Thyroid gland (tissue), 4 donors: ENCODE data around the gene LIPM. TPM values are rescaled to one million over a fixed set of nuclear protein-coding genes. Genes with fewer than 3 reads are reported as not detected.

ENCODE experiments used
- DNase-seq, 2 donors: peaks; one replicate each; pipeline ENCODE4 v3.0.0-alpha.2; 2019
- H3K27ac ChIP-seq, 3 donors: fragments of 200-600 bp; sonication (generic); 1 replicate in 2 of 3; 2 replicates in 1 of 3; pipeline ENCODE4 v1.5.1; 2016 to 2019; ENCODE audit warnings: mild to moderate bottlenecking in 1 of 3, moderate library complexity in 1 of 3
- H3K27me3 ChIP-seq: fragments of 200-600 bp; sonication (generic); one replicate; pipeline ENCODE4 v1.5.1; 2019
- H3K36me3 ChIP-seq, 2 donors: fragments of 200-600 bp; sonication (generic); one replicate each; pipeline ENCODE4 v1.5.1; 2016 to 2019
- H3K4me1 ChIP-seq, 2 donors: fragments of 200-600 bp; sonication (generic); one replicate each; pipeline ENCODE4 v1.5.1; 2017 to 2019
- H3K4me3 ChIP-seq, 3 donors: fragments of 200-600 bp; sonication (generic); replicated peaks in 1 of 3; 1 replicate in 2 of 3; 2 replicates in 1 of 3; pipeline ENCODE4 v1.5.1; 2016; ENCODE audit warnings: mild to moderate bottlenecking in 1 of 3
- H3K9me3 ChIP-seq: fragments of 200-600 bp; sonication (generic); one replicate; pipeline ENCODE4 v1.5.1; 2017
- POLR2A ChIP-seq, 2 donors: fragments of 450-650 bp; IDR thresholded peaks; one replicate each; pipeline ENCODE4 v1.6.1; 2017; ENCODE audit warnings: antibody characterized with exemption in 2 of 2, mild to moderate bottlenecking in 2 of 2, moderate library complexity in 1 of 2
- WGBS, 2 donors: methylation state at CpG; one replicate each; pipeline ENCODE4 v1.1.5; 2017; 5-methylcytosine and 5-hydroxymethylcytosine counted together
- intact Hi-C: fragments of 100-400 bp; cut with DNase I; formaldehyde crosslinking; loops from one replicate; pipeline ENCODE4 v1.15.1; 2023
- total RNA-seq, 4 donors: library from RNA; depleted of rRNA; stranded (reverse); fragments of >200 nt; gene quantifications; one replicate each; pipeline ENCODE4 v1.2.3, GENCODE V29; 2016
- TF ChIP-seq, protein P1 (sequence below), 6 experiments: fragments of 200-600 bp in 3 of 6; fragments of 450-650 bp in 3 of 6; sonication (generic) in 3 of 6; IDR thresholded peaks; one replicate each; pipeline ENCODE4 v1.5.1; 2016 to 2019; ENCODE audit warnings: antibody characterized with exemption in 6 of 6, mild to moderate bottlenecking in 2 of 6, inconsistent platforms in 1 of 6, moderate library complexity in 1 of 6

Gene LIPM
- total RNA-seq, 4 donors from 2014 or later, result not detected

DNA sequence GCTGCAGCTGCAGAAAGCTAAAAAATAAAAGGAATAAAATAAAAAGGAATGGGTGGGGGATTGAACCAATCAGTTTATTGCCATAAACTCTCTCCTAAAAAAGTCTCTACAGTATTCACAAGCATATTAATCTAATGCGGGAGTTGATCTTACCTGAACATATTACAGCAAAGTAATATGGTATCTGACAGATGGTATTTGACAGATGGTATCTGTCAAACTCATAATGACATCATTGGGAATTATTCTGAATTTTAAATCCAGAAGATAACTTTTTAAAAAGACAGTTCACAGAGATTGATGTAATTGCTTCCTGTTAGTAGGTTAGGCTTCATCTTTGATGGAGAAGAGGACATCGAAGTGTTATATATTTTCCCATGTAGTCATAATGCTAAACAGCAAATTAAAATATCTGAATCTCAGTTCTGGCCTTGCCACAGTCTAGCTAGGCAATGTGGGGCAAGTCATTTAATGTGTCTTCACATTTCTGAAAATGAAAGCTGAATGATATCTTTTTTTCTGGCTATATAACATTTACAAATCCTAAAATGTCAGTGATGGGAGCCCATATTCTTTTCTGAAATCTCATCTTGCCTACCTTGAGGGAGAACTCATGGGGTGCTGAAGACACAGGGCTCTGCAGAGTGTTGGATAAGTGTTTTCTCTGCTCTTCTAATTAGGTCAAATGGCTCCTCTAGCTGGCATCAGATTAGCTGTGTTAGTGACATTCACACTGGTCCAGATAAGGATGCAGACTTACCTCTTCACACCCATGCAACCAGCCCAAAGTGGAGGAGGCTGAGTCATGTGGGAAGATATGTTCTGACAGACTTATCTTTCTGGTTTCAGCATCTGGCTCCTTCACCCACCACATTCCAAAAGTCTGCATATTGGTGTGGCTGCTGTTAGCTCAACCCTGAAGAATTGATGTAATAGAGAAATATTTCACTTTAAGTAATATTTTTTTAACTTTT, 2.1 kb upstream of the LIPM start:
- 94% methylated on average over 2 of the region's 2 CpGs for WGBS, 2 donors
- no peak for DNase-seq
- no peaks in the 10 kb centered on the region for H3K4me1 ChIP-seq
- no peaks in the 10 kb centered on the region for H3K36me3 ChIP-seq
- TF ChIP-seq POLR2A (IDR thresholded peaks at IDR 0.05), result no peak
- TF ChIP-seq, protein P1, sequence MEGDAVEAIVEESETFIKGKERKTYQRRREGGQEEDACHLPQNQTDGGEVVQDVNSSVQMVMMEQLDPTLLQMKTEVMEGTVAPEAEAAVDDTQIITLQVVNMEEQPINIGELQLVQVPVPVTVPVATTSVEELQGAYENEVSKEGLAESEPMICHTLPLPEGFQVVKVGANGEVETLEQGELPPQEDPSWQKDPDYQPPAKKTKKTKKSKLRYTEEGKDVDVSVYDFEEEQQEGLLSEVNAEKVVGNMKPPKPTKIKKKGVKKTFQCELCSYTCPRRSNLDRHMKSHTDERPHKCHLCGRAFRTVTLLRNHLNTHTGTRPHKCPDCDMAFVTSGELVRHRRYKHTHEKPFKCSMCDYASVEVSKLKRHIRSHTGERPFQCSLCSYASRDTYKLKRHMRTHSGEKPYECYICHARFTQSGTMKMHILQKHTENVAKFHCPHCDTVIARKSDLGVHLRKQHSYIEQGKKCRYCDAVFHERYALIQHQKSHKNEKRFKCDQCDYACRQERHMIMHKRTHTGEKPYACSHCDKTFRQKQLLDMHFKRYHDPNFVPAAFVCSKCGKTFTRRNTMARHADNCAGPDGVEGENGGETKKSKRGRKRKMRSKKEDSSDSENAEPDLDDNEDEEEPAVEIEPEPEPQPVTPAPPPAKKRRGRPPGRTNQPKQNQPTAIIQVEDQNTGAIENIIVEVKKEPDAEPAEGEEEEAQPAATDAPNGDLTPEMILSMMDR (IDR thresholded peaks at IDR 0.05), result no peak
- no peak overlapping the region for H3K27ac ChIP-seq
- intact Hi-C loops, result no loop called here
- no peak overlapping the region for H3K4me3 ChIP-seq
- H3K9me3 ChIP-seq, result no peaks in the 10 kb centered on the region
- no peaks in the 10 kb centered on the region for H3K27me3 ChIP-seq

DNA sequence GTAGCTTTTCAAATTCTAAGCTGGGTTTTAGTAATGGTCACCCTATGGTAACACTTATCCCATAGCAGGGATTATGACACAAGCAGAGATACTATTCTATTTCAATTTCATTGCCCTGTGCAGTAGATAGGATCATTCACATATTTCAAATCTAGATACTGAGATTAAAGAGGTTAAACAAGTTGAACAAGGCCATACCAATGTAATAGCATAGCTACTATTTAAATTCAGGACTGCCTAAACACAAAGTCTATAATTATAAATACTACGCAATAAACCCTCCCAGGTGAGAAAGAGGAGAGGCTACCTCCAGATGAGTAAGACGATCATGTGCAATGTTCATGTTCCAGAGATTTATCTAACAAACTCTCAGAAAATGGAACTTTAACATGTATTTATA, 1.1 kb downstream of the LIPM start:
- H3K27me3 ChIP-seq, result no peaks in the 10 kb centered on the region
- no peaks in the 10 kb centered on the region for H3K36me3 ChIP-seq
- TF ChIP-seq POLR2A (IDR thresholded peaks at IDR 0.05), result no peak
- TF ChIP-seq, protein P1 (IDR thresholded peaks at IDR 0.05), result no peak
- DNase-seq, result no peak
- H3K27ac ChIP-seq, result no peak overlapping the region
- intact Hi-C loops, result no loop called here
- no peaks in the 10 kb centered on the region for H3K9me3 ChIP-seq
- WGBS, 2 donors, result 96% methylated on average over 2 of the region's 2 CpGs
- H3K4me1 ChIP-seq, result no peaks in the 10 kb centered on the region
- H3K4me3 ChIP-seq, result no peak overlapping the region

- no peak for DNase-seq
- intact Hi-C loops, result no loop called here
- TF ChIP-seq POLR2A (IDR thresholded peaks at IDR 0.05), result no peak
- H3K4me1 ChIP-seq, result no peaks in the 10 kb centered on the region
- no peak overlapping the region for H3K4me3 ChIP-seq
- 49 to 55% methylated on average over 6 of the region's 6 CpGs for WGBS, 2 donors
- H3K9me3 ChIP-seq, result no peaks in the 10 kb centered on the region
- H3K27me3 ChIP-seq, result no peaks in the 10 kb centered on the region
- no peak overlapping the region for H3K27ac ChIP-seq
- H3K36me3 ChIP-seq, result no peaks in the 10 kb centered on the region
Observed at GRCh38 chr10:88804083-88804812, 1.7 kb downstream of the LIPM start.

- Histone ChIP-seq H3K4me1 (no peaks in the 10 kb centered on the region), H3K4me3 (no peak overlapping the region), H3K27ac (no peak overlapping the region), H3K9me3 (no peaks in the 10 kb centered on the region), H3K27me3 (no peaks in the 10 kb centered on the region), H3K36me3 (no peaks in the 10 kb centered on the region)
- DNase-seq, result no peak
- no peak for TF ChIP-seq POLR2A (IDR thresholded peaks at IDR 0.05)
- TF ChIP-seq, protein P1 (IDR thresholded peaks at IDR 0.05), result no peak
- WGBS, 2 donors, result 57 to 66% methylated on average over 2 of the region's 2 CpGs
- intact Hi-C loops, result no loop called here
Observed at GRCh38 chr10:88805361-88805760, 2.8 kb downstream of the LIPM start.

- H3K9me3 ChIP-seq, result no peaks in the 10 kb centered on the region
- no peaks in the 10 kb centered on the region for H3K36me3 ChIP-seq
- H3K4me1 ChIP-seq, result no peaks in the 10 kb centered on the region
- no peak for DNase-seq
- no peak overlapping the region for H3K27ac ChIP-seq
- TF ChIP-seq, protein P1 (IDR thresholded peaks at IDR 0.05), result no peak
- TF ChIP-seq POLR2A (IDR thresholded peaks at IDR 0.05), result no peak
- intact Hi-C loops, result no loop called here
- WGBS, 2 donors, result 82 to 91% methylated on average over 3 of the region's 3 CpGs
- H3K4me3 ChIP-seq, result no peak overlapping the region
- no peaks in the 10 kb centered on the region for H3K27me3 ChIP-seq
Observed at GRCh38 chr10:88805924-88806323, 3.4 kb downstream of the LIPM start.
